ENCODE results near the gene NCSTN.

Gene NCSTN

DNA sequence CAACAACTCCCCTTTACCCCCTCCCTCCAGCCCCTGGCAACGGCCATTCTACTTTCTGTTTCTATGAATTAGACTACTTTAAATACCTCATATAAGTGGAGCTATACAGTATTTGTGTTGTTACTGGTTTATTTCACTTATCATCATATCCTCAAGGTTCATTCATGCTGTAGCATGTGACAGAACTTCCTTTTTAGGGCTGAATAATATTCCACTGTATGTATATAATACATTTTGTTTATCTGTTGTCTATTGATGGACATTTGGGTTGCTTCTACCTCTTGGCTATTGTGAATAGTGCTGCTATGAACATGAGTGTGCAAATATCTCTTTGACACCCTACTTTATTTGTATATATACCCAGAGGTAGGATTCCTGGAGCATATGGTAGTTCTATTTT, 25.9 kb downstream of the NCSTN start:
- no peaks in the 10 kb centered on the region for H3K27me3 ChIP-seq (ENCODE audit: control insufficient read depth in 1 of 2, insufficient read depth in 2 of 2, low read length in 2 of 2)
- no peak overlapping the region for H3K27ac ChIP-seq (ENCODE audit: low read depth, low read length)
- H3K36me3 ChIP-seq (ENCODE audit: control insufficient read depth in 1 of 2, insufficient read depth in 2 of 2, low read length in 2 of 2): no peaks in the 10 kb centered on the region
- H3K9me3 ChIP-seq (ENCODE audit: control insufficient read depth in 1 of 2, low read length in 2 of 2): no peaks in the 10 kb centered on the region
- H3K4me3 ChIP-seq (ENCODE audit: low read depth in 1 of 2, low read length in 2 of 2): no peak overlapping the region
- H3K4me1 ChIP-seq (ENCODE audit: control insufficient read depth in 1 of 2, insufficient read depth in 2 of 2, low read length in 2 of 2): no peaks in the 10 kb centered on the region
- no peak overlapping the region for H3K9ac ChIP-seq (ENCODE audit: low read depth in 1 of 2, low read length in 2 of 2)

- no peaks in the 10 kb centered on the region for H3K36me3 ChIP-seq (ENCODE audit: control insufficient read depth in 1 of 2, insufficient read depth in 2 of 2, low read length in 2 of 2)
- no peak overlapping the region for H3K27ac ChIP-seq (ENCODE audit: low read depth, low read length)
- no peaks in the 10 kb centered on the region for H3K27me3 ChIP-seq (ENCODE audit: control insufficient read depth in 1 of 2, insufficient read depth in 2 of 2, low read length in 2 of 2)
- H3K9ac ChIP-seq (ENCODE audit: low read depth in 1 of 2, low read length in 2 of 2): no peak overlapping the region
- H3K4me3 ChIP-seq (ENCODE audit: low read depth in 1 of 2, low read length in 2 of 2): no peak overlapping the region
- H3K4me1 ChIP-seq (ENCODE audit: control insufficient read depth in 1 of 2, insufficient read depth in 2 of 2, low read length in 2 of 2): peaks cover 1 to 2% of the 10 kb centered on the region in 2 donors
- H3K9me3 ChIP-seq (ENCODE audit: control insufficient read depth in 1 of 2, low read length in 2 of 2): no peaks in the 10 kb centered on the region
Observed at GRCh38 chr1:160370561-160371345, 27.6 kb downstream of the NCSTN start.

GRCh38 chr1:160371346-160371631, 28.1 kb downstream of the NCSTN start:
- H3K36me3 ChIP-seq (ENCODE audit: control insufficient read depth in 1 of 2, insufficient read depth in 2 of 2, low read length in 2 of 2): no peaks in the 10 kb centered on the region

GRCh38 chr1:160371756-160372155, 28.6 kb downstream of the NCSTN start:
- no peaks in the 10 kb centered on the region for H3K27me3 ChIP-seq (ENCODE audit: control insufficient read depth in 1 of 2, insufficient read depth in 2 of 2, low read length in 2 of 2)
- H3K4me3 ChIP-seq (ENCODE audit: low read depth in 1 of 2, low read length in 2 of 2): no peak overlapping the region
- peaks cover 9 to 11% of the 10 kb centered on the region in 2 donors for H3K4me1 ChIP-seq (ENCODE audit: control insufficient read depth in 1 of 2, insufficient read depth in 2 of 2, low read length in 2 of 2)
- H3K9ac ChIP-seq (ENCODE audit: low read depth in 1 of 2, low read length in 2 of 2): no peak overlapping the region
- no peaks in the 10 kb centered on the region for H3K36me3 ChIP-seq (ENCODE audit: control insufficient read depth in 1 of 2, insufficient read depth in 2 of 2, low read length in 2 of 2)
- H3K27ac ChIP-seq (ENCODE audit: low read depth, low read length): no peak overlapping the region
- no peaks in the 10 kb centered on the region for H3K9me3 ChIP-seq (ENCODE audit: control insufficient read depth in 1 of 2, low read length in 2 of 2)

More at GRCh38 chr1:160371346-160371631, 28.1 kb downstream of the NCSTN start:
- no peak overlapping the region for H3K9ac ChIP-seq (ENCODE audit: low read depth in 1 of 2, low read length in 2 of 2)
- H3K9me3 ChIP-seq (ENCODE audit: control insufficient read depth in 1 of 2, low read length in 2 of 2): no peaks in the 10 kb centered on the region
- H3K4me3 ChIP-seq (ENCODE audit: low read depth in 1 of 2, low read length in 2 of 2): no peak overlapping the region
- H3K4me1 ChIP-seq (ENCODE audit: control insufficient read depth in 1 of 2, insufficient read depth in 2 of 2, low read length in 2 of 2): peaks cover 7 to 8% of the 10 kb centered on the region in 2 donors
- H3K27ac ChIP-seq (ENCODE audit: low read depth, low read length): no peak overlapping the region
- H3K27me3 ChIP-seq (ENCODE audit: control insufficient read depth in 1 of 2, insufficient read depth in 2 of 2, low read length in 2 of 2): no peaks in the 10 kb centered on the region

DNA sequence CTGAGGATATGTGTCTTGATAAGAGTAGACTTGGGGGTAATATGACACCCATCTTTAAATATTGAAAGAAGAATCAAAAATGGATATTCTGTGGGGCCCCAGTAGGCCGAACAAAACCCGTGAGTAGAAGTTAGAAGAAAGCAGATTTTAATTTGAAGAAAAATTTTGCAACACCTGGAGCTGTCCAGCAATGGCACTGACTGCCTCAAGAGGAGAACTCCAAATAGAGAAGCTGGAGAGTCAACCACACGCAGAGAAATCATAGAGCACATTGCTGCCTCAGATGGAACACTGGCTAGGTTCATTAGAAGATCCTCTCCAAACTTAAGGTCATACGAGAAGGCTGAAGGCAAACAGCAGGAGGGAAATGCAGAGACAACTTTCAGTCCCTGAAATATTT, 30.5 kb downstream of the NCSTN start:
- no peaks in the 10 kb centered on the region for H3K9me3 ChIP-seq (ENCODE audit: control insufficient read depth in 1 of 2, low read length in 2 of 2)
- H3K27me3 ChIP-seq (ENCODE audit: control insufficient read depth in 1 of 2, insufficient read depth in 2 of 2, low read length in 2 of 2): no peaks in the 10 kb centered on the region
- H3K4me3 ChIP-seq (ENCODE audit: low read depth in 1 of 2, low read length in 2 of 2): no peak overlapping the region
- H3K36me3 ChIP-seq (ENCODE audit: control insufficient read depth in 1 of 2, insufficient read depth in 2 of 2, low read length in 2 of 2): no peaks in the 10 kb centered on the region
- no peak overlapping the region for H3K27ac ChIP-seq (ENCODE audit: low read depth, low read length)
- peaks cover 9 to 11% of the 10 kb centered on the region in 2 donors for H3K4me1 ChIP-seq (ENCODE audit: control insufficient read depth in 1 of 2, insufficient read depth in 2 of 2, low read length in 2 of 2)
- no peak overlapping the region for H3K9ac ChIP-seq (ENCODE audit: low read depth in 1 of 2, low read length in 2 of 2)

DNA sequence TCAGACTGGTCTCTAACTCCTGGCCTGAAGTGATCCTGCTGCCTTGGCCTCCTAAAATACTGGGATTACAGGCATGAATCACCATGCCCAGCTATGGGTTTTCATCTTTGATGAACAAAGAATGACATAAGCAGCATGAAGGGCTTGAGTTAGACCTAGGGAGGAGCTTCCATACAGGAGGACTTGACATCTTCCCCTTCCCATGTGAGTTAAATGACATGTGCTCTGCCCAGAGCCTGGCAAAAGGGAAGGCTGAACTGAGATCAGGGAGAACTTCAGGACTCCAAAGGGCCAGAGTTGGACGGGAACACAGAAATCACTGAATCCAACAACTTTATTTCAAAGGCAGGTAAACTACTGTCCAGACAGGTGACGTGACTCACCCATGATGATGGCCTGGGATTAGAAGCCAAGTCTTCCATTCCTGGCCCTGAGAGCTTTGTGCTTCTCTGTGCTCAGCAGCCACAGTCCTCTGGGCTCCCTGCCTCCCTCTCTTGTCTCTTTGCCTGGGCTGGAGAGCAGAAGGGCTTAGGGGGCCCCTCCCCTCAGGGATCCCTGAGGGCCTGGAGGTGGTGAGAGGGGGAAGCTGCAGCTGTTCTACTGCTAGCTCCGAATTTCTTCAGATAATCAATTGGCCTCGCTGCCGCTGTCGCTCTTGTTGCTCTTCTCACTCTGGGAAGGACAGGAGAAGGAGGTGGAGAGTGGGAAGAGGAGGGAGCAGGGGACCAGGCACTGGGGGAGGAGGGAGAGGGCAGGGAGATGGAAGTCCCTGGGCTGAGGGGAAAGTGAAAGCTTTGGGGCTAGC, 31.3 kb downstream of the NCSTN start:
- Histone ChIP-seq H3K4me1 (ENCODE audit: control insufficient read depth in 1 of 2, insufficient read depth in 2 of 2, low read length in 2 of 2) (peaks cover 9 to 11% of the 10 kb centered on the region in 2 donors), H3K36me3 (ENCODE audit: control insufficient read depth in 1 of 2, insufficient read depth in 2 of 2, low read length in 2 of 2) (no peaks in the 10 kb centered on the region), H3K27ac (ENCODE audit: low read depth, low read length) (no peak overlapping the region), H3K9ac (ENCODE audit: low read depth in 1 of 2, low read length in 2 of 2) (no peak overlapping the region), H3K27me3 (ENCODE audit: control insufficient read depth in 1 of 2, insufficient read depth in 2 of 2, low read length in 2 of 2) (no peaks in the 10 kb centered on the region), H3K9me3 (ENCODE audit: control insufficient read depth in 1 of 2, low read length in 2 of 2) (no peaks in the 10 kb centered on the region), H3K4me3 (ENCODE audit: low read depth in 1 of 2, low read length in 2 of 2) (no peak overlapping the region)

- no peaks in the 10 kb centered on the region for H3K9me3 ChIP-seq (ENCODE audit: control insufficient read depth in 1 of 2, low read length in 2 of 2)
- H3K4me1 ChIP-seq (ENCODE audit: control insufficient read depth in 1 of 2, insufficient read depth in 2 of 2, low read length in 2 of 2): peaks cover 9 to 11% of the 10 kb centered on the region in 2 donors
- H3K27ac ChIP-seq (ENCODE audit: low read depth, low read length): no peak overlapping the region
- H3K27me3 ChIP-seq (ENCODE audit: control insufficient read depth in 1 of 2, insufficient read depth in 2 of 2, low read length in 2 of 2): no peaks in the 10 kb centered on the region
- H3K36me3 ChIP-seq (ENCODE audit: control insufficient read depth in 1 of 2, insufficient read depth in 2 of 2, low read length in 2 of 2): no peaks in the 10 kb centered on the region
- no peak overlapping the region for H3K9ac ChIP-seq (ENCODE audit: low read depth in 1 of 2, low read length in 2 of 2)
- H3K4me3 ChIP-seq (ENCODE audit: low read depth in 1 of 2, low read length in 2 of 2): no peak overlapping the region
Observed at GRCh38 chr1:160375788-160376524, 32.8 kb downstream of the NCSTN start.

DNA sequence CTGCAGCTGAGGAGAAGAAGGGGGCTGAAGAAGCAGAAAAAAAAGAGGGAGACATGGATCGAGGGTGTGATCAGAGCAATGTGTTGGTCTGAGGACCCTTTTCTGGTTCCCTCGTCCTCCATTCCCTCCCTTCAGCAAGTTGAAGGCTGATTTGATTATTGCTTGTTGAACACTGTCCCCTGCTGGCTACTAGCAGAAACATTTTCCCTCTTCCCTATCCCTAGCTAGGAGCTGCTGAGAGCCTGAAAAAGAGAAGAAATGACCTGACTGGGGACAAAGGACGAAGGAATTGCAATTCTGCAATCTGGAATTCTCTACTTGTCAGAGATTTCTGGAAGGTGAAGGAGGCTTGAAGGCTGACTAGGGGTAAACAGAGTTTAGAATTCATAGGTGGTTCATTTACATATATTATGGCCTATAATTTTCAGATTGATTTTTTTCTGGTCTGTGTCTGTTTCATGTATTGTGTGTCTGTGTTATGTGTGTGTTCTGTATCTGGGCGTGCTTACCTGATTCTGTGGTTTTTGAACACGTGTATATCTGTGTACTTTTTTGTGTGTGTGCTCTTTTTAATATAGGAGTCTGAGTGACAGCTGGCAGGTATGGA, 33.4 kb downstream of the NCSTN start:
- no peaks in the 10 kb centered on the region for H3K36me3 ChIP-seq (ENCODE audit: control insufficient read depth in 1 of 2, insufficient read depth in 2 of 2, low read length in 2 of 2)
- H3K4me3 ChIP-seq (ENCODE audit: low read depth in 1 of 2, low read length in 2 of 2): no peak overlapping the region
- no peak overlapping the region for H3K9ac ChIP-seq (ENCODE audit: low read depth in 1 of 2, low read length in 2 of 2)
- H3K4me1 ChIP-seq (ENCODE audit: control insufficient read depth in 1 of 2, insufficient read depth in 2 of 2, low read length in 2 of 2): peaks cover 9 to 11% of the 10 kb centered on the region in 2 donors
- H3K27me3 ChIP-seq (ENCODE audit: control insufficient read depth in 1 of 2, insufficient read depth in 2 of 2, low read length in 2 of 2): no peaks in the 10 kb centered on the region
- H3K9me3 ChIP-seq (ENCODE audit: control insufficient read depth in 1 of 2, low read length in 2 of 2): no peaks in the 10 kb centered on the region
- no peak overlapping the region for H3K27ac ChIP-seq (ENCODE audit: low read depth, low read length)

DNA sequence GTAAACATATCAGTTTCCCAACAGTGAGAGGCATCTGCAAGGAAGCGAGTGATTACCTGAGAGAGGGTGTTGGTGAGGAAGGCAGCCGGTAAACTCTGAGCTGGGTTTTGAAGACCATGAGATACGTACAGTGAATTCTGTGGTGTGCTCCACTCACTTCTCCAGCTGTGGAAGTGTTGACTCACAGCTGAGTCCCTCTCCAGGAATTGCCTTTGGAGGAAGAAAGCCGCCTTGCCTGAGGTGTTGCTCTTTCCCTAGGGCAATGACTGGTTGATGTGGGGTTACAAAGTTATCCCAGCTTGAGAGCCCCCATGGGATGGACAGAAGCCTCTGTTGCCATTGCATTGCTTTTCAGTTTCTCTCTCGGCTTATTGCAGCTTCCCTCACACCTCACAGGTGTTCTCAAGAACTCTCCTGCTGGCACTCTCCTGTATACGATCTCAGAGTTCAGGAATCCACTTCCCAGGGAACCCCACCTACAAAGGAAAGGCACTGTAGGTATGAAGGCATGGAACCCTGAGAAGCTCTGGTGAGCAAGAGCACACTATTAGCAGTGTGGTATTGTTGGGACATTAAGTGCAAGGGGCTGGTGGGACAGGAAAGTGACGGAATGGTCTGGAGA, 34.5 kb downstream of the NCSTN start:
- Histone ChIP-seq H3K27me3 (ENCODE audit: control insufficient read depth in 1 of 2, insufficient read depth in 2 of 2, low read length in 2 of 2) (no peaks in the 10 kb centered on the region), H3K4me1 (ENCODE audit: control insufficient read depth in 1 of 2, insufficient read depth in 2 of 2, low read length in 2 of 2) (peaks cover 9 to 11% of the 10 kb centered on the region in 2 donors), H3K9ac (ENCODE audit: low read depth in 1 of 2, low read length in 2 of 2) (no peak overlapping the region), H3K4me3 (ENCODE audit: low read depth in 1 of 2, low read length in 2 of 2) (no peak overlapping the region), H3K36me3 (ENCODE audit: control insufficient read depth in 1 of 2, insufficient read depth in 2 of 2, low read length in 2 of 2) (no peaks in the 10 kb centered on the region), H3K27ac (ENCODE audit: low read depth, low read length) (no peak overlapping the region), H3K9me3 (ENCODE audit: control insufficient read depth in 1 of 2, low read length in 2 of 2) (no peaks in the 10 kb centered on the region)
